K562 (cell line): ENCODE results near the gene PI4KA. TPM values are rescaled to one million over a fixed set of nuclear protein-coding genes. Genes with fewer than 3 reads are reported as not detected.

ENCODE experiments used
- ATAC-seq: fragments of 200-7000 bp; cut with Tn5 transposase; 3 replicates; pipeline ENCODE4 v1.9.1; 2020; ENCODE audit warnings: moderate library complexity
- BruUV-seq: library from RNA; stranded (reverse); fragments of 400-500 nt; replicated peaks from 2 replicates; lab custom pipeline; 2021; lab: Mats Ljungman, UMichigan
- CTCF ChIA-PET: fragments of 300-600 bp; formaldehyde crosslinking; extraction: SDS; loops from one replicate; lab custom pipeline; 2021; ENCODE audit warnings: low intra/inter-chr PET ratio; lab: Yijun Ruan, JAX
- POLR2A ChIA-PET: fragments of 300-600, 350-650 bp; sonication (Branson Sonifier 250); formaldehyde crosslinking; extraction: SDS; loops from one replicate; lab custom pipeline; 2021; ENCODE audit warnings: antibody characterized with exemption, inconsistent platforms; lab: Yijun Ruan, JAX
- DNase-seq, 4 experiments: peaks; one replicate each; pipeline versions ENCODE4 v3.0.0 to v3.0.0-alpha.2; 2011 to 2018; ENCODE audit warnings: low spot score in 3 of 4, mixed read lengths in 3 of 4; ENCODE audit errors: extremely low read depth in 1 of 4
- FAIRE-seq: peaks from 2 replicates; lab custom pipeline; 2011; peaks lifted over from hg19 to GRCh38; lab: Jason Lieb, UNC
- H2AFZ ChIP-seq: 2 replicates; pipeline ENCODE4 v1.6.0; 2011; ENCODE audit warnings: low read depth, low read length, control low read depth, inconsistent platforms
- H3K27ac ChIP-seq: fragments of 200-600 bp; 3 replicates; pipeline ENCODE4 v1.8.0; 2011; ENCODE audit warnings: low read depth, mild to moderate bottlenecking, control low read depth, inconsistent platforms, low read length, moderate library complexity, mixed read lengths; ENCODE audit errors: extremely low read depth
- H3K27me3 ChIP-seq, 2 experiments: fragments of 300-600 bp in 1 of 2; 2 replicates in 1 of 2; 3 replicates in 1 of 2; pipeline versions ENCODE4 v1.6.0 to v1.8.0; 2011; ENCODE audit warnings: inconsistent platforms in 2 of 2, low read length in 2 of 2, mild to moderate bottlenecking in 1 of 2, mixed read lengths in 1 of 2, moderate library complexity in 1 of 2; ENCODE audit not compliant: control insufficient read depth in 2 of 2, insufficient read depth in 2 of 2
- H3K36me3 ChIP-seq: fragments of 300-600 bp; 3 replicates; pipeline ENCODE4 v1.8.0; 2011; ENCODE audit warnings: mild to moderate bottlenecking, low read length, inconsistent platforms; ENCODE audit not compliant: control insufficient read depth, insufficient read depth
- H3K4me1 ChIP-seq, 2 experiments: fragments of 200-600 bp in 1 of 2; replicated peaks in 1 of 2; 2 replicates in 1 of 2; 3 replicates in 1 of 2; pipeline versions ENCODE4 v1.5.1 to v1.8.0; 2011; ENCODE audit warnings: inconsistent platforms in 2 of 2, low read length in 2 of 2, mild to moderate bottlenecking in 1 of 2, mixed read lengths in 1 of 2, moderate library complexity in 1 of 2; ENCODE audit not compliant: control insufficient read depth in 2 of 2, insufficient read depth in 2 of 2
- H3K4me2 ChIP-seq: 2 replicates; pipeline ENCODE4 v1.6.1; 2011; ENCODE audit warnings: low read length, control low read depth, inconsistent platforms, mixed read lengths; ENCODE audit not compliant: insufficient read depth
- H3K4me3 ChIP-seq: fragments of 200-600 bp; sonication (generic), shearing (Covaris generic); 2 replicates; pipeline ENCODE4 v1.5.1; 2016; ENCODE audit warnings: control low read depth, inconsistent platforms
- H3K79me2 ChIP-seq: fragments of 200-600 bp; 3 replicates; pipeline ENCODE4 v1.8.0; 2011; ENCODE audit warnings: low read length, inconsistent platforms; ENCODE audit not compliant: control insufficient read depth, insufficient read depth
- H3K9ac ChIP-seq, 2 experiments: 2 replicates each; pipeline versions ENCODE4 v1.6.0 to v1.6.1; 2011; ENCODE audit warnings: low read depth in 2 of 2, low read length in 2 of 2, control low read depth in 1 of 2, inconsistent platforms in 1 of 2, mild to moderate bottlenecking in 1 of 2, mixed read lengths in 1 of 2; ENCODE audit not compliant: insufficient read depth in 1 of 2
- H3K9me1 ChIP-seq: one replicate; pipeline ENCODE4 v1.6.0; 2011; ENCODE audit warnings: inconsistent platforms, mild to moderate bottlenecking, low read length, moderate library complexity; ENCODE audit not compliant: control insufficient read depth, insufficient read depth
- H3K9me3 ChIP-seq: replicated peaks from 2 replicates; pipeline ENCODE4 v1.5.1; 2011; ENCODE audit warnings: low read depth, low read length, inconsistent platforms; ENCODE audit not compliant: control insufficient read depth, insufficient read depth
- H4K20me1 ChIP-seq: replicated peaks from 2 replicates; pipeline ENCODE4 v1.6.1; 2011; ENCODE audit warnings: low read length, inconsistent platforms, mixed read lengths; ENCODE audit not compliant: control insufficient read depth, insufficient read depth
- BRD9 ChIP-seq: fragments of 450-650 bp; IDR thresholded peaks from 2 replicates; pipeline ENCODE4 v1.6.1; 2018; ENCODE audit warnings: low read depth; ENCODE audit not compliant: partially characterized antibody
- DMBX1 ChIP-seq: fragments of 250-450 bp; sonication (Bioruptor Pico); IDR thresholded peaks from 2 replicates; pipeline ENCODE4 v1.8.0; 2022; ENCODE audit warnings: inconsistent platforms, mild to moderate bottlenecking, moderate library complexity, borderline replicate concordance
- FOXA1 ChIP-seq: fragments of 450-650 bp; IDR thresholded peaks from 2 replicates; pipeline ENCODE4 v1.6.1; 2016; ENCODE audit warnings: mild to moderate bottlenecking, borderline replicate concordance
- HBP1 ChIP-seq: fragments of 450-650 bp; formaldehyde crosslinking; IDR thresholded peaks from 2 replicates; pipeline ENCODE4 v1.4.0; 2022; ENCODE audit warnings: missing genetic modification characterization
- KAT2B ChIP-seq: IDR thresholded peaks from one replicate; pipeline ENCODE4 v1.6.1; 2012; ENCODE audit warnings: low read depth, mild to moderate bottlenecking, control low read depth, inconsistent platforms, low read length, moderate library complexity
- NFIC ChIP-seq: fragments of 450-650 bp; IDR thresholded peaks from 2 replicates; pipeline ENCODE4 v1.6.1; 2017; ENCODE audit warnings: mild to moderate bottlenecking, inconsistent platforms
- POLR2G ChIP-seq: fragments of 200-400 bp; formaldehyde crosslinking; IDR thresholded peaks from 2 replicates; pipeline ENCODE4 v1.6.1; 2017; ENCODE audit warnings: low read depth, mild to moderate bottlenecking, antibody characterized with exemption, low read length, moderate library complexity
- PYGO2 ChIP-seq: fragments of 450-650 bp; IDR thresholded peaks from 2 replicates; pipeline ENCODE4 v1.6.1; 2016; ENCODE audit warnings: mild to moderate bottlenecking, missing genetic modification characterization, moderate library complexity, missing compliant biosample characterization
- RCOR1 ChIP-seq, 2 experiments: IDR thresholded peaks; 2 replicates each; pipeline ENCODE4 v1.6.1; 2012; ENCODE audit warnings: low read depth in 2 of 2, low read length in 2 of 2, borderline replicate concordance in 1 of 2, improper control_type of control experiment in 1 of 2
- SAP30 ChIP-seq: fragments of 200-600 bp; sonication (generic); IDR thresholded peaks from 2 replicates; pipeline ENCODE4 v1.6.1; 2012; ENCODE audit warnings: borderline replicate concordance, low read depth, mild to moderate bottlenecking, moderate library complexity, low read length, control low read depth, inconsistent platforms; ENCODE audit not compliant: insufficient read depth, poor library complexity, severe bottlenecking
- SMAD4 ChIP-seq: fragments of 250-450 bp; sonication (Bioruptor Pico); conservative IDR thresholded peaks from 2 replicates; pipeline ENCODE4 v1.8.0; 2021; ENCODE audit warnings: inconsistent platforms, mild to moderate bottlenecking, moderate library complexity
- SMARCB1 ChIP-seq: IDR thresholded peaks from 2 replicates; pipeline ENCODE4 v1.6.1; 2011; ENCODE audit warnings: improper control_type of control experiment, low read depth; ENCODE audit not compliant: insufficient read length
- WHSC1 ChIP-seq: IDR thresholded peaks from one replicate; pipeline ENCODE4 v1.6.1; 2012; ENCODE audit warnings: low read length, control low read depth, inconsistent platforms
- ZMIZ1 ChIP-seq, 2 experiments: fragments of 150-350 bp in 1 of 2; IDR thresholded peaks; 2 replicates each; pipeline ENCODE4 v1.6.1; 2012 to 2016; ENCODE audit warnings: low read depth in 2 of 2, low read length in 2 of 2, mild to moderate bottlenecking in 1 of 2, moderate library complexity in 1 of 2
- ZNF583 ChIP-seq: fragments of 250-450 bp; sonication (Bioruptor Pico); IDR thresholded peaks from 2 replicates; pipeline ENCODE4 v1.4.0; 2020
- WGBS: fragments of 100-300 bp; shearing (Covaris generic); methylation state at CpG from one replicate; pipeline ENCODE4 v1.1.6; 2016; ENCODE audit warnings: low coverage, mixed read lengths; ENCODE audit not compliant: insufficient coverage; ENCODE audit errors: missing lambda C conversion rate; 5-methylcytosine and 5-hydroxymethylcytosine counted together
- in situ Hi-C: fragments of 300-500 bp; cut with MboI; formaldehyde crosslinking; loops from 4 replicates; pipeline ENCODE4 v1.15.0; 2018; ENCODE audit warnings: inconsistent platforms, mixed read lengths
- intact Hi-C: fragments of 100-400 bp; cut with micrococcal nuclease; formaldehyde crosslinking; loops from 2 replicates; pipeline ENCODE4 v1.14.2; 2022
- polyA plus RNA-seq, 8 experiments: library from polyadenylated mRNA; depleted of rRNA in 4 of 8; stranded (reverse) in 5 of 8; unstranded in 3 of 8; fragments of >200 nt; fragmentation: Nextera tagmentation in 2 of 8; fragmentation: Illumina TruSeq in 1 of 8; extraction: Ambion mirVana in 2 of 8; extraction: Trizol in 1 of 8; gene quantifications; 2 replicates each; pipeline versions ENCODE4 v1.2.1 to v1.2.3, GENCODE V29; 2011 to 2014; ENCODE audit warnings: inconsistent platforms in 1 of 8, missing spikeins in 1 of 8
- total RNA-seq, 7 experiments: library from RNA; depleted of rRNA in 6 of 7; stranded (reverse); fragments of >200 nt in 6 of 7; fragmentation: Illumina TruSeq in 2 of 7; extraction: Trizol in 2 of 7; gene quantifications; 2 replicates each; pipeline versions ENCODE4 v1.2.1 to v1.2.3, GENCODE V29; 2011 to 2021; ENCODE audit warnings: low replicate concordance in 1 of 7

The PI4KA gene
- total and polyA plus RNA-seq, 9 of the 15 experiments (the other 6 are each of a cell fraction or from before 2014, with no cell fraction given) = 7.3 to 187 (median 84.7) TPM

- peaks cover 21 to 32% of the 10 kb centered on the region in 2 experiments for H3K4me1 ChIP-seq
- peak; percentile 95 for FAIRE-seq
- WGBS = 33% methylated on average over 10 of the region's 10 CpGs
- no peaks in the 10 kb centered on the region for H3K79me2 ChIP-seq
- no peak overlapping the region for H2AFZ ChIP-seq
- peaks cover 14% of the 10 kb centered on the region; the same call in 2 of the 3 replicates for H3K36me3 ChIP-seq
- peak; percentile 97 for ATAC-seq
- in situ Hi-C loops = loop anchor here (25.0 kb wide), 2 partner anchors 360 to 1940 kb away; no protein-coding TSS in a partner anchor
- ChIA-PET CTCF (interaction anchor here (0.7 to 1.5 kb wide), 4 partner anchors 108 to 863 kb away, joined by 3 to 16 read pairs (median 3); no protein-coding TSS in a partner anchor), POLR2A (interaction anchor here (0.5 to 3.2 kb wide), 32 partner anchors 9 to 1848 kb away, joined by 3 to 27 read pairs (median 4); partner anchors contain the start of genes CRKL and THAP7)
- H3K4me2 ChIP-seq = peak overlapping the region; percentile 38; the same call in 1 of the 2 replicates
- BruUV-seq = no TSS peak
- peak overlapping the region; percentile 69; the same call in 2 of the 3 replicates for H3K27ac ChIP-seq
- peak; percentile 97 to 99 (median 98) for DNase-seq
- H3K9me3 ChIP-seq = no peaks in the 10 kb centered on the region
- peaks cover 8% of the 10 kb centered on the region for H3K9me1 ChIP-seq
- intact Hi-C loops = loop anchor here (1.0 to 5.0 kb wide), 5 partner anchors 75 to 205 kb away; partner anchors contain the start of gene LZTR1
- H3K4me3 ChIP-seq = no peak overlapping the region
- peaks cover 66% of the 10 kb centered on the region for H4K20me1 ChIP-seq
- no peaks in the 10 kb centered on the region for H3K27me3 ChIP-seq
- peak overlapping the region; percentile 5 to 19; a peak in 2 of 4 replicates for H3K9ac ChIP-seq
- TF ChIP-seq POLR2G = no peak
- TF ChIP-seq FOXA1 = no peak
- peak; percentile 84 for TF ChIP-seq PYGO2
- TF ChIP-seq RCOR1 (IDR thresholded peaks at IDR 0.05; ENCODE audit: borderline replicate concordance in 1 of 2, low read depth in 2 of 2, low read length in 2 of 2) = peak; percentile 100
- 0 out of 2 replicates have a peak, but pooled peaks have one; percentile 9 for TF ChIP-seq ZNF583 (CRISPR knock-in tag)
- peak in 1 of 2 experiments; percentile 100; a peak in 2 of 4 replicates for TF ChIP-seq ZMIZ1 (IDR thresholded peaks at IDR 0.05; ENCODE audit: low read depth in 2 of 2, low read length in 2 of 2)
- peak; percentile 74 for TF ChIP-seq KAT2B
- no peak for TF ChIP-seq WHSC1
- no peak for TF ChIP-seq NFIC
- TF ChIP-seq SMARCB1 = peak; percentile 98
- peak; percentile 34; the same call in 1 of the 2 replicates for TF ChIP-seq HBP1 (CRISPR knock-in tag)
- peak; percentile 100 for TF ChIP-seq SMAD4
- peak; percentile 85 for TF ChIP-seq DMBX1 (CRISPR knock-in tag)
- no peak for TF ChIP-seq BRD9
- peak; percentile 70 for TF ChIP-seq SAP30
These were observed 81.0 kb downstream of the PI4KA start for GRCh38 chr22:20777420-20778177.
